Stimulated activated CD4-positive, alpha-beta T cell treated with anti-CD3 and anti-CD28 coated beads, Interleukin-1b, Interleukin-23, amount 100 ng/mL, for 1 hour (primary cell): Measurements from ENCODE around the gene COL4A5.
"Not testable (repeated sequence)": the region's sequence is repeated elsewhere in the genome, so short reads cannot be mapped to it uniquely, and the experiment has no call there.

Experiments used
- DNase-seq, 2 donors: peaks; one replicate each; pipeline ENCODE4 v3.0.0-alpha.2; 2020; ENCODE audit warnings: low read depth in 2 of 2

COL4A5 gene

DNA sequence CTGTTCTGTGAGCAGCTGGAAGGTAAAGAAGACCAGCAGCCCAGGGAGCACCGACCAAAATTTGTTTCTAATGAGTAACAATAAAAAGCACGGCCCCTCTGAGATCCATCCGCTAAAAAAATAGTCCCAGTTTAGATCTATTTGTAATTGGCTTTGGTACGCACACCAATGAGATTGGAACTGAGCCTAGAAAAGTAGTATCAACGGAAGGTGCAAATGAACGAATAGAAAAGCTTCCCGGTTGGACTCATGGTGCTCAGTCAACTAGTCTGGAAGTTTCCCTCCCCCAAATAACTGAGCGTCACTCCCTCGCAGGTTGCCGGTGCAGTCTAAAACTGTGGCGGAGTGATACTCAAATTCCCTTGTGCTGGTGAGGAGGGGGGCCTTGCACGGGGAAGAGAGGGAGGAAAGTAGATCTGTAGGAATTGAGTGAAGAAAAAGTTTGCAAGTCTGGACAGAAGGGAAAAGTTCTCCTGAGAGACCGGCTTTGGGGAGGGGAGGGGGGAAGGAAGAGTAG, at the start of gene COL4A5:
Gene COL4A5 (plus strand): TSS at position 413 of the 517 bp plus-strand sequence. CDS start 288 bp downstream, outside the sequence.
- no peak for DNase-seq

DNA sequence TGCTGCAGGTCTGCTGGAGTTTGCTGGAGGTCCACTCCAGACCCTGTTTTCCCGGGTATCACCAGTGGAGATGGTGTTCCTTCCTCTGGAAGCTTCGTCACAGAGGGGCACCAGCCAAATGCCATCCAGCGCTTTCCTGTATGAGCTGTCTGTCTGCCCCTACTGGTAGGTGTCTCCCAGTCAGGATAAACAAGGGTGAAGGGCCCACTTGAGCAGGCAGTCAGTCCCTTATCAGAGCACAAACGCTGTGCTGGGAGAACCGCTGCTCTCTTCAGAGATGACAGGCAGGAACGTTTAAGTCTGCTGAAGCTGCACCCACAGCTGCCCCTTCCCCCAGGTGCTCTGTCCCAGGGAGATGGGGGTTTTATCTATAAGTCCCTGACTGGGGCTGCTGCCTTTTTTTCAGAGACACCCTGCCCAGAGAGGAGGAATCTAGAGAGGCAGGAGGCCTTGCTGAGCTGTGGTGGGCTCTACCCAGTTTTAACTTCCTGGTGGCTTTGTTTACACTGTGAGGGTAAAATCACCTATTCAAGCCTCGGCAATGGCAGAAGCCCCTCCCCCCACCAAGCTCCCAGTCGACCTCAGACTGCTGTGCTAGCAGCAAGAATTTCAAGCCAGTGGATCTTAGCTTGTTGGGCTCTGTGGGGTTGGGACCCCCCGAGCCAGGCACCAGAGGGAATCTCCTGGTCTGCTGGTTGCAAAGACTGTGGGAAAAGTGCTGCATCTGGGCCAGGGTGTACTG, 48.5 kb upstream of the COL4A5 start:
- DNase-seq = not testable (repeated sequence)

DNA sequence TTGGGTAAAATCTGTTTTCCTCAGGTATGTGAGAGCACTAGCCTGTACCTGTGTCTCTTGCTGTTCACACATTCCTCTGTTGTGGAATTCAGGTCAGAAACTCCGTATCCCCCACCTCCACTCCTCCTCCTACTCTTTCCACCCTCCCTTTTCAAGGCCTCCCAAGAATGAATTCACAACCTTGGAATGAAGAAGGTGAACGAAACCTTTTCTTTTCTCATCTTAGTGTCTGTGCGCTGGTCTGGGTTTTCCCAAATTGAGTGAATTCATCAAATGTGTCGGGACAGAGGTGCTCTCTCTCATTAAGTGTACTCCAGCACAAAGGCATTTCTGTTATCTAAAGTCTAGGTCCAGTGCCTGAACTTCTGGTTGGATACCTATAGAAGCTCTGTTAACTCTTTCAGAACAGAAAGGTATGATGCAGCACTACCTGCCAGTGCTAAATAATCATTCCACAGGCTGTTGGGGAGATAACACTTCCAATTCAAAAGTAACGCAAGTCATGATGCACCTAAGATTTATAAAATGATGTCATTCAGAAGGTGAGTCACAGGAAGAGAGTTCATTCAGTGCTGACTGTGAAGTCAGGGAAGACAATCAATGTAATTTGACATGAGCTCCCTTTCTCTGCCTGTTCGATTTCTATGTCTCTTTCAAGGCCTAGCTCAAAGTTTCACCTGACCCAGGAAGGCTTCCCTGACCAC, 43.3 kb upstream of the COL4A5 start:
- no peak for DNase-seq

DNA sequence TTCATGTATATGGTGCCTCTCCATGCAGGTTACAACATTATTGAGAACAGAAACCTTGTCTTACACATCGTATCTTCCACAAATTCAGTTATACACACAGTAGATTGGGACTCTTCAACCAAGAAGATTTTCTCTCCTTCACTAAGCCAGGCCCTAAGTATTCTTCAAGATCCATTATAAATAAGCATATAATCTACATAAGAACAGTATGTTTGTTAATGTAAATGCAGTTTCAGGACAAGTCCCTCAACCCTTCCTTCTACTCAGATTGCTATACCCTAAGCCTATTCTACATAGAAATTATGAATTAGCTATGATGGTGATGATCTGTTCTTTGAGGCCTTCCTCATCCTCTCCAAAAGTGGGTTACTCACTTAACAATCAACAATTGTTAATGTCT, 42.7 kb upstream of the COL4A5 start:
- no peak for DNase-seq

DNA sequence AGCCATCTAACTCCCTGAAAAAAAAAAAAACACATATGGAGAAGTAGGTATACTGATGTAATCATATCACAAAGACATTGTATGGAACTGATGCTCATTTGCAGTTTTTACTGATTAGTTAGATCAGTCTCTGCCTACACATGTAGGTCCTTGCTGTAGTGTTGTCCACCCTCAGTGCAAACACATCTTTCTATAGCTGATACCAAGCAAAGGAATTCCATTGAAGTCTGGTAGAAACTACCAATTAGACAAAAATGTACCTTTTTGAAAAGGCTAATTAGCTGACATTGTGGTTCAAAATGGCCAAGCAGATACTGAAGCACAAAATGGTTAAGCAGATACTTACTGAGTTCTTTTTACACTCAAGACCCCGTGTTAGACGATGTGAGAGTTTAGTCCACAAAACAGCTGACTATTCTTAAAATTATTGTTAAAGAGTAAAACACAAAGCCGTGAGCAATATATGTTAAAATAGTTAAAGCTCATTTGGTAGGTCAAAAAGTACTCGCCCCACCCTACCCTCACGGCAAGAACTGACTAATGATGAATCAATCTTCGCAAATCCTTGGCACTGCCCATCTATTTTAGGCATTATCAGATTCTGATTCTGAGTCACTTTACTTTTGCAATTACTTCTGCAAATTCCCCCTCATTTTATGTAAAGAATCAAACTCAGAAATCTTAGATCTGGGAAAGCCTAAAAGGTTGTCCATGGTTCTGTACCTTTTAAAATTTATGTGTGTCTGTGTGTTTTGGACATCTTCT, 41.8 kb upstream of the COL4A5 start:
- DNase-seq = no peak

DNA sequence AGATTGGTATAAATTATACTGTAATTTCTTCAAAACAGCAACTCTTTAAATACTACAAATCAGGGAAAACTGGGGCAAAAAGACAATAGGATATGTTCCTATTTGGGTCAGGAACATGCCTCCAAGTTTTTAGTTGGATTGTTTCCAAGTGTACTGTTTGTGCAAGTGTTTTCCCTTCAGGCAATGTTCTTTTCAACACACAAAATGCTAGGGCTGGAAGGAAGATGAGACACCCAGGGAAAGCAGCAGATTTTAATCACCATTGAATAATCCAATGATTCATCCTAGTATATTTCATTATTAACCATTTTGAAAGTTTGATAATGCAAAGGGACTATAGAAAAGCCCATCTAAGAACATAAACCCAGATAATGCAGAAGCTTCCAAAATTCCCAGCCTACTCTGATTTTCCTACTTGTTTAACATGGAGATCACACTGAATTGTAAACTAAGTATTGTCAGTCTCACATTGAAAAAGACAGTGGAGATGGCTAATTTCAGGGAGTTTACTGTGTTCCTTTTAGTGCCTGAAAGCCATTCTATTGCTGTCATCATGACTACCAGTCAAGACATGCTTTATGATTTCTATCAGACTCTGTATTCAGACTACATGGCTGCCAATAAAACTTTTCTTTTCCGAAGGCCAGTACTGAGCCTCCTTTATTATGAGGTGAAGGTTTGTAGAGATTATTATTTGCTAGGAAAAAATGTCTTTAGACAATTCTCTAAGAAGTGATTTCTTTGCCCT, 40.0 kb upstream of the COL4A5 start:
- DNase-seq = no peak

DNA sequence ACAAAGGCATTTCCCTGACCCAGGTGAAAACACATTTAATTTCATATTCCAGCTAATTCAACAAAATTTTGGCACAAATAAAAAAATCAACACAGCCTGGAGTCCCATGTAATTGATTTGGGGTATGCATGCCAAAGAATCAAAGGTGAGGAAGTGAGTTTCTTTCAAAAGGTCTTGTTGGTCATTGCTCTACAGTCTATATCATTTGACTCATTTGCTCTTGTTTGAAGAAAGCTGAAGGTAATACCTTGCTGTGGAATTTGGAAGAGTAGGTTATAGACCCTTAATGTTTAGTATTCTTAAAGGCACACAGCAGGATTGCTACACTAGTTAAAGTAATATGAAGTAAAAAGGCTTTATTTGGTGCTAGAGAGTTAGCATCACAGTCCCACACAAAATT, 26.9 kb upstream of the COL4A5 start:
- DNase-seq = no peak

DNA sequence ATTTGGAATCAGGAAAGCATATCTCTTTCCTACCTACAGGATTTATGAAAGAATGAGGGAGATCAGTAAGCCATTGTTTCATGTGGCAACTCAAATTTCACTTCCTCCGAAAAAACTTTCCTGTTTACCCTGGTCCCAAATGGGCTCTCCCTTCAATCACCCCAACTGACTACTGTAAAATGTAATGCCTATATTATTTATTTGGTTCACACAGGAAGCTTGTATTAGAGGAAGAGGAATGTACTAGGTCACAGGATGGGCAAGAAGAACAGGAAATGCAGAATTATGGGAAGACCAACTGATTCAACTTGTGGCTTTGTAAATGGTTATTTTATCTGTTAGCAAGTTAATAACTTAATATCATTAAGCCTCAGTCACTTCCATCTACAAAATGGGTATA, 24.5 kb upstream of the COL4A5 start:
- DNase-seq = no peak

DNA sequence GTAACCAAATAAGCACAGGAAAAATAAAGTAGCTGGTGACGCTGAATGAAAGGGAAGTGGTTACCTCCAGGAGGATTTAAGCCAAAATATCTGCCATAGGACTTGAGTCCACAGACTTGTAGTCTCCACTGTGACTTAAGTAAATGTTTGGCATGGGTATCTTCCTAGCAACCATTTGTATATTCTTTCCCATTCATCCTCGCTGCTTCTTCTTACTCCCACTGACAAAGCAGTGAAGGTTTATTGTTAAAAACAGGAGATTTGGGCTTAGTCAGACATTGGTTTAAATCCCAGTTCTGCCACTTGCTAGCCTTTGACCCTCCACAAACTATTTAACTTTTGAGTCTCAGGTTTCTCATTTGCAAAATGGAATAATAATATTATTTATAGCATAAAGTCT, 23.7 kb upstream of the COL4A5 start:
- DNase-seq = no peak

DNA sequence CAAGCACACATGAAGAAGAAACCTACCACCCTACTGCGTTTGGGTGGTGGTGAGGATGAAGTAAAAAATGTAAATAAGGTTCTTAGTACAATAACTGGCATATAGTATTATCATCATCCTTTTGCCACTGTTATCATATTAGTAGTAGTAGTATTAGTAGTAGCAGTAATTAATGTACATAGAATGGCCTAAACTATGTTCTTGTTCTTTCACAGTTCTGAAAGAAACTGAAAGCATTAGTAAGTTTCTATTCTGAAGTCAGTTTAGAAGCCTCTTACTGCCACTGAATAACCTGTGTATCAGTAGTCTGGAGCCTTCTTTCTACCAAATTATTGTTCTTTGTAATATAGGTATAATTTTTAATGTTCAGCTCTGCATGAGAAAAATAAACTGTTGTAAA, 22.4 kb upstream of the COL4A5 start:
- no peak for DNase-seq

DNA sequence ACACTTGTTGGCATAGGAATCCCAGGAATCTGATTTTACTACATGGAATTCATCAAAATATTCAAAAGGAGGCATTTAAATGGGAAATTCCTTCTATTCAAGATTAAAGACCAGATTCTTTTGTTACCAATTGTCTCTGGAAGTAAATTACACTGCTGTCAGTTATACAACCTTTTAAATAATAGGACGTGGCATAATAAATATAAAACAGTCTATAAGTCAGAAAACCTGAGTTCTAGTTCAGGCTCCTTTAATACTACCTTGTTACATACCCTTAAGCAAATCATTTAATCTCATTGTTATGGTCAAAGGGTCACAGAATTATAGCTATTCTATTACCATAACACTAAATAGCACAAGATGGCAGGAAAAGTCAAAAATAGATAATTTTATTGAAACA, 20.2 kb upstream of the COL4A5 start:
- DNase-seq = no peak

DNA sequence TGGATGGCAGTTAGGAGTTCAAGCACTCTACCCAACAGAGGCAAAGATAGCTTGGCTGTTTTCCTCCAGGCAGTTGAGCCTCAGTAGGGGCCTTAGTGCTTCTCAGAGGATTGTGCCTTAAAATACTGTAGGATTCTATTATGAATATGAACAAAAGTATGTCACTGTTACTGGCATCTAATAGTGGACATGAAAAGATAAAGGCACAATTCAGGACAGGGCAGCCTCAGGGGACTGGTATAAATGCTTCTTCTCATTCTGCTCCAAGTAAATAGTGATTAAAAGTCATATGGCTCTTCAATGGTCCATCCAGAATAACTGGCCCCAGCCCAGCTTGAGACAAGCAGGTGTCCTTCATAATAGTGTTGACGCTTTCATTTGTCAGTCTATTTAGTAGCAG, 19.2 kb upstream of the COL4A5 start:
- DNase-seq = no peak

DNA sequence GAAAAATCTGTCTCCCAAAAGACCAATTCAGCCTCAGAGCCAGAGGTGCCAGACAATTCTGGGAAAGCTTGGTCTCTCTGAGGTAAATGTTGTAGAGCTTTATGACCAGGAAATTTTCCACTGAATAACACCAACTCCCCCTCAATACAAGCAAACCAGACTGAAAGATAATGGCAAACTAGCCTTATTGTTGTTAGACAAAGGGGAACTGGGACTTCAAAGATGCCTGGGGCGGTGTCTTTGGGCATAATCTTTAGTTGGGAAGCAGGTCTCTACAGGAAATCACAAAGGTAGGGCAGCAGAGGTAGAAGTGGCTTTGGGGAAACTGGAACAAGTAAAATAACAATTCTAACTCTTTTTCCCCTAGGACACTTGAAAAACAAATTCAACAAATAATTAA, 13.4 kb upstream of the COL4A5 start:
- DNase-seq = no peak

DNA sequence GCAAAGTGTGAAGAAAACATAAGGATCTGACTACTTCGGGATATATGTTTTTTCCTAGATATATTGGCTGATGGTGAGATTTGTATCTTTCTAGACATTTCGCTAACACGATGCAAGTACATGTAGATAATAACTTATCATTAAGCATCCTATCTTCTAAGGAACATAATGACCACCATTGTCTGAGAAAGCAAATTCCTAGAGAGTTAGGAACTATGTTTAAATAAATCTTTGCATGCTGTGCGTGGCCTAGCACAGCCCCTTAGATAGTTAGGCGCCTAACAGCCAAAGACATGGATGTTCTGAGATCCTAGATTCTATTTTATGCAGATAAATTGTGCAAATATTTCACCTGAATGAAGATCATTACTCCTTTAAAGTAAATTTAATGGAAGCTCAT, 4.4 kb upstream of the COL4A5 start:
- no peak for DNase-seq

DNA sequence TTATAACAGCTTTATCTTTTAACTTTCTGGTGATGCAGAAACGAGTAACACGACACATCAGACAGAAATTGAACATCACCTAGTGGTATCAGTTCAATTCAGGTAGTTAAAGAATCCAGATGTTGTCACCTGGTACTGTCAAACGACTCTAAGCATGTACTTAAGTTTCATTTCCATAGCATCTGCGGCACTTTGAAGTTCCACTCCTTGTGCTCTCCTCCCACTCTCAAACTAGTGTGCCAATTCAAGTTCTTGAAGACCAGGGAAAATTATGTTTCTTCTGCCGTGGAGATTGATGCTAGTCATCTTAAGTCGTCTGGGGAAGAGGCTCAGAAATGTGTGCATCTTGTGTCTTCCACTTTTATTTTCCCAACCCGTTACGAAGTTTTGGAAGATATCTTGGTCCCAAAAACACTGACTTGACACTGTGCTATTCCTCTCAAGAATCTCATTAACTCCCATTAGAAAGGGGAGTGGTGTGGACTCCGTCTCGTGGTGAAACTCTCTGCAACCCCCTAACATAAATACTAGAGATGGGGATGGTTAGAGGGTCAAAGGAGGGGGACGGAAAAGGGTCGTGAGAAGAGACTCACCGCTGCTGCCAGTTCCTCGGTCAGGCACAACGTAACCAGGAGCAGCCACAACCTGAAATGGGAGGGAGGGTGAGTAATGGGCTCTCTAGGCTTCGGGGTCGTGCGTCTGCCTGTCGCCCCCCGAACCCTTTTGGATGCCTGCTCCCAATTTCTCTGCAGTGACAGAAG, 2.1 kb upstream of the COL4A5 start:
- no peak for DNase-seq

DNA sequence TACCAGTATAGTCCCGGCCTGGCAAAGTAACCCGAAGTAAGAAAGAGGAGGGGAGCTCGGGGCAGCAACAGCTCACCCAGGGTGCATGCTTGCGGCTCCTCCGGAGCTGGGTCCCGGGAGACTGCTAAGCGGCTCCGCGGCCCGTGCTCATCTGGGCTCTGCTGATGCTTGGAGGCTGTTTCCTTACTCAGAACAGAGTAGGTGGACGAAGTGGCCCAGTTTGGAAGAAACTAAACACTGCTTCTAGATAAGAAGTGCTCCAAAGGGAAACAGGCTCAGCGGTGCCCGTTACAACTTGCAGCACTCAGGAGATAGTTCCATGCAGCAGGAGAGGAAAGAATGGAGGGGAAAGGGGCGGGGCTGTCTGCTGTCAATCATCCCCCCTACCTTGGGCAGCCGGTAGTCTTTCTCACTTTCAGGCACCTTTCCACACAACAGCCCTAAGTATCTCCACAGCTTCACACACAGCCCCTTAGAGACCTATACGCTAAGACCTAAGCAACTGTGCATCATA, 1.5 kb upstream of the COL4A5 start, which contains the start of gene COL4A6:
Gene COL4A6 (minus strand): TSS at position 313 of the 514 bp plus-strand sequence. CDS start 226 bp downstream, at position 87.
- no peak for DNase-seq

DNA sequence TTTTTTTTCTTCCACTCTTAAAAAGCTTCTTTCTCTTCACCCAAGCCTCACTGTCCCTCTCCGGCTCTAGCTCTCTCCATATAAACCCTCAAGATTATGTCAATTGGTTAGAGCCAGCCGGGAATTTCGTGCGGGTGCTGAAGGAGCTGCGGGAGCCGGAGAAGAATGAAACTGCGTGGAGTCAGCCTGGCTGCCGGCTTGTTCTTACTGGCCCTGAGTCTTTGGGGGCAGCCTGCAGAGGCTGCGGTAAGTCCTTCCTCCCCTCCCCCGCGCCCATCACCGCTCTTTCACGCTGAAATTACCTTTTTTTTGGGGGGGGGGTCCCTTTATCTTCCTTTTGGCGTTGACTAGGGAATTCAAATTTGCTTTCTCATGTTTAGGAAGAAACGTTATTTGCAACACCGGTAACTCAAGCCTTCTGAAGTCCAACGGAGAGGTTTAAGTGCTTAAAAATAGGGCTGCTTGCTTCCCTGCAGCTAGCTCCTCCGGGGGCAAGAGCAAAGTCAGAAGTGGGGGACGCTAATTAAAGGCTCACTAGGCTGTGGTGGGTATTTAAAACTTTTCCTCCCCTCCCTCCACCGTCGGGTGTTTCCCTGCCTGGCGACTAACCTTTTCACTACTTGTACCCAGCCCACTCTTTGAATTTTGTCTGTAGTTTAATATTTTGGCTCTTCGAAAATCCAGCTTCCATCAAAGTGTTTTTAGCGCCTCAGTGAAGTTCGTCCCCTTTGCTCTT, 491 bp downstream of the COL4A5 start:
- DNase-seq = no peak

DNA sequence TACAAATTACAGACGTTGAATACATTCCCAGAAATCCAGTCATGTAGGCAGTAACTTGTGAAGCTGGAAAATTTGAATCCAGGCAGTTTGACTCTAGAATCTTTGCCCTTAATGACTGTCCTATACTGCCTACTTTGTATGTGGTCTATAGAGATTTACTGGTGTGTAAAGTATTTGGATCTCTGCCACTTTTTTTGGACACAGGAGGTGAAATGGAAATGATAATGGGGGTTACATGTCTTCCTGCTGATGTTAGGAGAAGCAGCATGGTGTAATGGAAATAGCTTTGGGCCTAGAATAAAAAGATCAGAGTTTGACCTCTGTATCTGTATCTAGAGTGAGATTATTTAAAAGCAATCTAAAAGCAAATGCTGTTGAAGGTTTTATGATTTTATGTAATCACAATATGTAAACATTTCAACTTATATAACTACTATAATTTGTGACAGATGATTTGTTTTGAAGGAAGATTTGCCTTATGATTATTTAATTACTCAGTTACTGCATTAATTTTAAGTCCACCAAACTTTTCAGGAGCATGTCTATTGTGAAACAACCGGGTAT, 3.3 kb downstream of the COL4A5 start:
- no peak for DNase-seq

DNA sequence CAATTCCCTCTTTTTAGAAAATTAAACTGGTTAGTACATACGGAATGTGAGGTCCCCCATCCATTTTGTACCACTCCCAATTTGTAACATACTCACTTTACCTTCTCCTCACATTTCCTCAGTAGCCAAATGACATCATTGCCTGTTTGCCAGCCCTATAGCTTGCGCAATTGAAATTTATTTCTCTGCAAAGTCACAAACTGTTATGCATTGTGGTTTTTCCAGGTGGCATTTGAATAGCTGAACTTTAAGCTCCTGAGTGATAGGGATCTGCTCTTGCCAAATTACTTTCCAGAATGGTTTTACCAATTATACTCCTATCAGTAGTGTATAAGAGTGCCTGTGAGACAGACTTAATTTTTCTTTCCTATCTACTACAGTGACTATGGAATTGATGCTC, 7.7 kb downstream of the COL4A5 start:
- no peak for DNase-seq

DNA sequence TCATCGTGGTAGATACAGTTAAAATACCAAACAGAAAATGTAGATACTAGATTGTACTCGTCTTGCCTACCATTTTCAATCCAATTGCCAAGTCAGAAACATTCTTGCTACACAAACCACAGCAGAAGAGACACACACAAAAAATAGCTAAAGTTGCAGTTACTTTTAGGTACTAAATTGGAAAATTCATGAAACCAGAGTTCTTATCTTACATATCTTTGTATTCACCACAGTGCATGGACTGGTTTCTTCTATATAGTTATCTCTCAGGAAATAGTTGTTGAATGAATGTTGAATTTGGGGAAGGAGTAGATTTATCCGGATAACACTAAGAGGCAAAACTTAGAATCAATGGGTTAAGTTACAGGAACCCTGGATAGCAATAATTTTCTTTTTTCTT, 14.2 kb downstream of the COL4A5 start:
- DNase-seq = no peak
